ENCODE data around the gene TTC4. TPM values are rescaled to one million over a fixed set of nuclear protein-coding genes. Genes with fewer than 3 reads are reported as not detected.

The TTC4 gene
- total and polyA plus RNA-seq, 7 donors = 25.0 to 58.9 (median 39.3) TPM

- intact Hi-C loops (cut with DNase I) = no loop called here
- 58 to 63% (median 60%) methylated on average over 4 of the region's 4 CpGs for WGBS, 3 donors
- Histone ChIP-seq H3K9me3 (no peaks in the 10 kb centered on the region), H3K27me3 (ENCODE audit: insufficient read depth in 3 of 3, low read length in 2 of 3) (no peaks in the 10 kb centered on the region), H3K4me3 (no peak overlapping the region), H3K36me3 (ENCODE audit: insufficient read depth in 1 of 2, low read depth in 1 of 2) (peaks cover 0 to 4% of the 10 kb centered on the region in 2 donors), H3K4me1 (peaks cover 6% of the 10 kb centered on the region), H3K27ac (no peak overlapping the region)
- no peak for TF ChIP-seq CTCF (IDR thresholded peaks at IDR 0.05)
- DNase-seq = no peak
- ATAC-seq = no peak
Observed at GRCh38 chr1:54751426-54751825, 35.8 kb downstream of the TTC4 start.

GRCh38 chr1:54754045-54754444 is 38.4 kb downstream of the TTC4 start:
- Histone ChIP-seq H3K27me3 (ENCODE audit: insufficient read depth in 3 of 3, low read length in 2 of 3) (no peaks in the 10 kb centered on the region), H3K4me3 (no peak overlapping the region), H3K27ac (no peak overlapping the region), H3K4me1 (peaks cover 6% of the 10 kb centered on the region), H3K36me3 (ENCODE audit: insufficient read depth in 1 of 2, low read depth in 1 of 2) (peaks cover 10 to 28% of the 10 kb centered on the region in 2 donors), H3K9me3 (no peaks in the 10 kb centered on the region)
- ATAC-seq = no peak
- 91 to 94% (median 93%) methylated on average over 22 of the region's 22 CpGs for WGBS, 3 donors
- TF ChIP-seq CTCF (IDR thresholded peaks at IDR 0.05) = no peak
- DNase-seq = no peak
- intact Hi-C loops (cut with DNase I) = no loop called here

- no peak overlapping the region for H3K27ac ChIP-seq
- H3K27me3 ChIP-seq (ENCODE audit: insufficient read depth in 3 of 3, low read length in 2 of 3) = no peaks in the 10 kb centered on the region
- TF ChIP-seq CTCF (IDR thresholded peaks at IDR 0.05) = no peak
- no peaks in the 10 kb centered on the region for H3K9me3 ChIP-seq
- DNase-seq (no peak), ATAC-seq (no peak)
- peaks cover 6% of the 10 kb centered on the region for H3K4me1 ChIP-seq
- intact Hi-C loops (cut with DNase I) = no loop called here
- peaks cover 10 to 28% of the 10 kb centered on the region in 2 donors for H3K36me3 ChIP-seq (ENCODE audit: insufficient read depth in 1 of 2, low read depth in 1 of 2)
- H3K4me3 ChIP-seq = no peak overlapping the region
- 90 to 93% (median 90%) methylated on average over 21 to 25 of the region's 25 CpGs for WGBS, 3 donors
Observed at GRCh38 chr1:54754486-54755285, 39.0 kb downstream of the TTC4 start.

- no peak overlapping the region for H3K4me3 ChIP-seq
- intact Hi-C loops (cut with DNase I) = no loop called here
Observed at GRCh38 chr1:54757833-54758232, 42.2 kb downstream of the TTC4 start.

More at GRCh38 chr1:54757833-54758232, 42.2 kb downstream of the TTC4 start:
- Histone ChIP-seq H3K9me3 (no peaks in the 10 kb centered on the region), H3K27ac (no peak overlapping the region), H3K27me3 (ENCODE audit: insufficient read depth in 3 of 3, low read length in 2 of 3) (no peaks in the 10 kb centered on the region), H3K36me3 (ENCODE audit: insufficient read depth in 1 of 2, low read depth in 1 of 2) (peaks cover 10 to 28% of the 10 kb centered on the region in 2 donors), H3K4me1 (peaks cover 6% of the 10 kb centered on the region)
- DNase-seq (no peak), ATAC-seq (no peak)
- WGBS, 3 donors = 92 to 94% (median 92%) methylated on average over 9 of the region's 9 CpGs
- no peak for TF ChIP-seq CTCF (IDR thresholded peaks at IDR 0.05)
